Keratinocyte (primary cell): ENCODE measurements around the gene JDP2. TPM values are rescaled to one million over a fixed set of nuclear protein-coding genes. Genes with fewer than 3 reads are reported as not detected.

ENCODE experiments used
- DNase-seq: peaks from one replicate; pipeline ENCODE4 v3.0.0-alpha.2; 2011; ENCODE audit warnings: low read depth, missing footprints, low spot score
- FAIRE-seq: peaks from 2 replicates; lab custom pipeline; 2011; peaks lifted over from hg19 to GRCh38; lab: Jason Lieb, UNC
- H2AFZ ChIP-seq: 2 replicates; pipeline ENCODE4 v1.6.0; 2012; ENCODE audit warnings: low read length, control low read depth, inconsistent platforms; ENCODE audit not compliant: control insufficient read depth
- H3K27ac ChIP-seq: 2 replicates; pipeline ENCODE4 v1.5.1; 2011; ENCODE audit warnings: low read length; ENCODE audit not compliant: control insufficient read depth, insufficient read depth
- H3K27me3 ChIP-seq: 3 replicates; pipeline ENCODE4 v1.6.0; 2011; ENCODE audit warnings: low read length; ENCODE audit not compliant: control insufficient read depth, insufficient read depth; ENCODE audit errors: extremely low read depth
- H3K36me3 ChIP-seq, 2 experiments: 2 replicates in 1 of 2; 3 replicates in 1 of 2; pipeline ENCODE4 v1.5.1; 2011; ENCODE audit warnings: low read length in 2 of 2, mild to moderate bottlenecking in 1 of 2; ENCODE audit not compliant: control insufficient read depth in 2 of 2, insufficient read depth in 2 of 2; ENCODE audit errors: extremely low read depth in 1 of 2
- H3K4me1 ChIP-seq: 3 replicates; pipeline ENCODE4 v1.5.1; 2011; ENCODE audit warnings: low read length; ENCODE audit not compliant: control insufficient read depth, insufficient read depth; ENCODE audit errors: extremely low read depth
- H3K4me2 ChIP-seq: 3 replicates; pipeline ENCODE4 v1.6.0; 2011; ENCODE audit warnings: low read depth, low read length; ENCODE audit not compliant: control insufficient read depth, insufficient read depth; ENCODE audit errors: extremely low read depth
- H3K4me3 ChIP-seq, 3 experiments: fragments of 200-600 bp in 1 of 3; sonication (generic) in 1 of 3; 2 replicates in 2 of 3; 3 replicates in 1 of 3; pipeline ENCODE4 v1.5.1; 2011 to 2016; ENCODE audit warnings: low read length in 3 of 3, mild to moderate bottlenecking in 3 of 3, control low read depth in 2 of 3, inconsistent platforms in 1 of 3, low read depth in 1 of 3, mixed read lengths in 1 of 3, mixed run types in 1 of 3, moderate library complexity in 1 of 3; ENCODE audit not compliant: control insufficient read depth in 2 of 3, insufficient read depth in 2 of 3; ENCODE audit errors: extremely low read depth in 1 of 3
- H3K79me2 ChIP-seq: 2 replicates; pipeline ENCODE4 v1.6.0; 2012; ENCODE audit warnings: low read length; ENCODE audit not compliant: control insufficient read depth, insufficient read depth
- H3K9ac ChIP-seq: 3 replicates; pipeline ENCODE4 v1.6.0; 2011; ENCODE audit warnings: low read length; ENCODE audit not compliant: control insufficient read depth, insufficient read depth; ENCODE audit errors: extremely low read depth
- H3K9me1 ChIP-seq: 3 replicates; pipeline ENCODE4 v1.6.0; 2011; ENCODE audit warnings: low read length; ENCODE audit not compliant: control insufficient read depth, insufficient read depth; ENCODE audit errors: extremely low read depth
- H3K9me3 ChIP-seq: 2 replicates; pipeline ENCODE4 v1.5.1; 2012; ENCODE audit warnings: low read depth, low read length; ENCODE audit not compliant: control insufficient read depth
- H4K20me1 ChIP-seq: 3 replicates; pipeline ENCODE4 v1.6.0; 2011; ENCODE audit warnings: low read length; ENCODE audit not compliant: control insufficient read depth, insufficient read depth; ENCODE audit errors: extremely low read depth
- CTCF ChIP-seq, 3 experiments: IDR thresholded peaks in 1 of 3; conservative IDR thresholded peaks in 1 of 3; optimal IDR thresholded peaks in 1 of 3; 2 replicates in 2 of 3; 3 replicates in 1 of 3; pipeline versions ENCODE3 to v1.5.1; 2011; ENCODE audit warnings: low read length in 3 of 3, mild to moderate bottlenecking in 3 of 3, moderate library complexity in 2 of 3, control low read depth in 1 of 3, inconsistent platforms in 1 of 3; ENCODE audit not compliant: insufficient read depth in 2 of 3; ENCODE audit errors: extremely low read depth in 1 of 3
- EZH2 ChIP-seq: IDR thresholded peaks from one replicate; pipeline ENCODE4 v1.6.1; 2012; ENCODE audit warnings: inconsistent platforms, mild to moderate bottlenecking, low read length, moderate library complexity
- dilution Hi-C: fragments of 300-500 bp; cut with MboI; formaldehyde crosslinking; loops from one replicate; pipeline ENCODE4 v1.7.0; 2020; ENCODE audit warnings: low sequenced_read_pairs; ENCODE audit not compliant: extremely low pct_ligation_motif_present
- polyA plus RNA-seq, 5 experiments: library from polyadenylated mRNA; depleted of rRNA in 3 of 5; stranded (reverse) in 3 of 5; stranded (forward) in 1 of 5; unstranded in 1 of 5; fragments of >200 nt; gene quantifications; 1 replicate in 1 of 5; 2 replicates in 3 of 5; 3 replicates in 1 of 5; pipeline versions ENCODE4 v1.2.1 to v1.2.3, GENCODE V29; 2011 to 2012; ENCODE audit warnings: missing spikeins in 2 of 5, low read depth in 1 of 5, low replicate concordance in 1 of 5

The JDP2 gene
- polyA plus RNA-seq, 1 donor (not counting 4 experiments of a cell fraction or from before 2014, with no cell fraction given) = 13.5 TPM

- no peak overlapping the region for H3K27ac ChIP-seq
- no peaks in the 10 kb centered on the region for H3K79me2 ChIP-seq
- peaks cover 23% of the 10 kb centered on the region for H3K4me1 ChIP-seq
Measured at GRCh38 chr14:75448209-75448608, 20.4 kb downstream of the JDP2 start.

GRCh38 chr14:75449036-75449435 lies 21.2 kb downstream of the JDP2 start:
- peaks cover 9% of the 10 kb centered on the region for H4K20me1 ChIP-seq
- H3K79me2 ChIP-seq = no peaks in the 10 kb centered on the region
- no peak overlapping the region for H3K9ac ChIP-seq
- dilution Hi-C loops = no loop called here
- H3K4me1 ChIP-seq = peaks cover 30% of the 10 kb centered on the region
- H3K36me3 ChIP-seq = peaks cover 4 to 15% of the 10 kb centered on the region in 2 experiments
- no peak overlapping the region for H2AFZ ChIP-seq
- no peak overlapping the region for H3K4me3 ChIP-seq
- FAIRE-seq = no peak
- H3K4me2 ChIP-seq = no peak overlapping the region
- TF ChIP-seq CTCF (optimal IDR thresholded peaks at IDR 0.05 in 1 of 3, IDR thresholded peaks at IDR 0.05 in 1 of 3, conservative IDR thresholded peaks at IDR 0.05 in 1 of 3; ENCODE audit: extremely low read depth in 1 of 3, insufficient read depth in 2 of 3, low read length in 3 of 3) = no peak
- no peak for TF ChIP-seq EZH2
- H3K9me3 ChIP-seq = no peaks in the 10 kb centered on the region
- H3K27ac ChIP-seq = no peak overlapping the region
- no peaks in the 10 kb centered on the region for H3K27me3 ChIP-seq
- DNase-seq = no peak
- H3K9me1 ChIP-seq = no peaks in the 10 kb centered on the region

More at GRCh38 chr14:75448209-75448608, 20.4 kb downstream of the JDP2 start:
- Histone ChIP-seq H3K9ac (no peak overlapping the region), H3K9me1 (no peaks in the 10 kb centered on the region), H3K4me2 (no peak overlapping the region), H3K36me3 (peaks cover 4 to 15% of the 10 kb centered on the region in 2 experiments), H3K4me3 (no peak overlapping the region), H3K9me3 (no peaks in the 10 kb centered on the region), H3K27me3 (no peaks in the 10 kb centered on the region), H4K20me1 (peaks cover 10% of the 10 kb centered on the region), H2AFZ (no peak overlapping the region)
- dilution Hi-C loops = no loop called here
- no peak for DNase-seq
- FAIRE-seq = no peak
- TF ChIP-seq CTCF (optimal IDR thresholded peaks at IDR 0.05 in 1 of 3, IDR thresholded peaks at IDR 0.05 in 1 of 3, conservative IDR thresholded peaks at IDR 0.05 in 1 of 3; ENCODE audit: extremely low read depth in 1 of 3, insufficient read depth in 2 of 3, low read length in 3 of 3) (no peak), EZH2 (no peak)
